ENCODE data around the gene INPP5F.

- TF ChIP-seq, protein P1, sequence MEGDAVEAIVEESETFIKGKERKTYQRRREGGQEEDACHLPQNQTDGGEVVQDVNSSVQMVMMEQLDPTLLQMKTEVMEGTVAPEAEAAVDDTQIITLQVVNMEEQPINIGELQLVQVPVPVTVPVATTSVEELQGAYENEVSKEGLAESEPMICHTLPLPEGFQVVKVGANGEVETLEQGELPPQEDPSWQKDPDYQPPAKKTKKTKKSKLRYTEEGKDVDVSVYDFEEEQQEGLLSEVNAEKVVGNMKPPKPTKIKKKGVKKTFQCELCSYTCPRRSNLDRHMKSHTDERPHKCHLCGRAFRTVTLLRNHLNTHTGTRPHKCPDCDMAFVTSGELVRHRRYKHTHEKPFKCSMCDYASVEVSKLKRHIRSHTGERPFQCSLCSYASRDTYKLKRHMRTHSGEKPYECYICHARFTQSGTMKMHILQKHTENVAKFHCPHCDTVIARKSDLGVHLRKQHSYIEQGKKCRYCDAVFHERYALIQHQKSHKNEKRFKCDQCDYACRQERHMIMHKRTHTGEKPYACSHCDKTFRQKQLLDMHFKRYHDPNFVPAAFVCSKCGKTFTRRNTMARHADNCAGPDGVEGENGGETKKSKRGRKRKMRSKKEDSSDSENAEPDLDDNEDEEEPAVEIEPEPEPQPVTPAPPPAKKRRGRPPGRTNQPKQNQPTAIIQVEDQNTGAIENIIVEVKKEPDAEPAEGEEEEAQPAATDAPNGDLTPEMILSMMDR (IDR thresholded peaks at IDR 0.05; ENCODE audit: insufficient read depth, low read length, poor library complexity, severe bottlenecking) = no peak
- TF ChIP-seq EZH2phosphoT487 (conservative IDR thresholded peaks at IDR 0.05; ENCODE audit: low read length) = no peak
These were observed 127.7 kb downstream of the INPP5F start for GRCh38 chr10:119853574-119853973.

All from SU-DHL-6 (cell line).